GM21447 (cell line): Measurements from ENCODE around the gene PAK4.
"Not testable (repeated sequence)": the region's sequence is repeated elsewhere in the genome, so short reads cannot be mapped to it uniquely, and the experiment has no call there.

Source experiments
- ATAC-seq: cut with Tn5 transposase; IDR thresholded peaks from one replicate; pipeline ENCODE4 v1.9.1; 2021; ENCODE audit not compliant: unreplicated experiment

Gene PAK4

DNA sequence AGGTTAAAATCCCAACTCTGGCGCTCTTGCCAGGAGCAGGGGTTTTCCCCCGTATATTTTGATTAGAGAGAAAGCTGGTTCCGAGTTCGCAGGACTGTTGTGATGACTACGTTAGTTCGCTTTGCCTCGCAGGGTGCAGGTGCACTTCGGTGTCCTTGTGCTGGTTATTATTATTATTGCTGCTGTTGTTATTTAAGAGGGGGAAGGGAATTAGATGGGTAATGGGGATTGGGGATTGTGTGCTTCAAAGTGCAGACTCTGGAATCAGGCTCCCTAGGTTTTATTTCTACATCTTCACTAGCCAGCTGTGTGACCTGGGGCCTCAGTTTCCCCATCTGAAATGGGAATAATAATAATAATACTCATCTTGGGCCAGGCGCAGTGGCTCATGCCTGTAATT is 26.2 kb upstream of the PAK4 start:
- ATAC-seq, result no peak

DNA sequence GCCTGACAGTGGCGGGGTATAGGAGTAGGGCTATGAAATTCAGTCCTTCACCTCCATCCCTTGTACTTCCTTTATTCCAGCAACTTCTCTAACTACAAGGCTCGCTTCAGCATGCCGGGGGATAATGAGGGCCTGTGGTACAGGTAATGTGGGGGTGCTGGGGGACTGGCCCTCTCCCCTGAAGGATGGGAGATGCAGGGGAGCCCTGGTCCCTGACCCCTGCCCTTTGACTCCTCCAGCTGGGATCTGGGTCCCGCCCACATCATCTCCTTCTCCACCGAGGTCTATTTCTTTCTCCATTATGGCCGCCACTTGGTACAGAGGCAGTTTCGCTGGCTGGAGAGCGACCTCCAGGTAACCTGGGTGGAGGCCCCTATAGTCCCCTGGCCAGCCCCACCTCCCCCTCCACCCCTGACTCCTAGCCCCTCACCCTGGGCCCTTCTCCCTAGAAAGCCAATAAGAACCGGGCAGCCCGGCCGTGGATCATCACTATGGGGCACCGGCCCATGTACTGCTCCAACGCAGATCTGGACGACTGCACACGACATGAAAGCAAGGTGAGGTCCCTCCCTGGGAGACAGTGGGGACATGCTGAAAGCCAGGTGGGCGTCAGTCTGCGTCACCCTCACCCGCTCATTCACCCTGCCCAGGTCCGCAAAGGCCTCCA is 25.0 kb upstream of the PAK4 start:
- no peak for ATAC-seq

DNA sequence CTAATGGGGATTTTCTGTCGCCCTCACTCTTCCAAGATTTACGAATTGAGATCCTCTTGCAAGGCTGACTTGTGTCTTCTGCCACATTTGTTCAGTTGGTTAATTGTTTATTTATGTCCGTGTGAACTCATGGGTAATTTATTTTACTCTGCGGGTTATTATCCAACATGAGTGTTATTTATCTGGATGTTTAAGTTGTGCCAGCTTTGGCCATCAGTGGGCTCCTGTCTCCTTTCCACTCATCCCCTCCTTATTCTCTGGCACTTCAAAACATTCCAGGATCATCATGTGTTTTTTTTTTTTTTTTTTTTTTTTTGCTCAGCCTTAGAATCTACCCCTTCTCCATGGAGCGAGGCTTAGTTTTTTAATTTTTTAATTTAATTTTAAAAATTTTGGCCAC is 22.4 kb upstream of the PAK4 start:
- no peak for ATAC-seq

DNA sequence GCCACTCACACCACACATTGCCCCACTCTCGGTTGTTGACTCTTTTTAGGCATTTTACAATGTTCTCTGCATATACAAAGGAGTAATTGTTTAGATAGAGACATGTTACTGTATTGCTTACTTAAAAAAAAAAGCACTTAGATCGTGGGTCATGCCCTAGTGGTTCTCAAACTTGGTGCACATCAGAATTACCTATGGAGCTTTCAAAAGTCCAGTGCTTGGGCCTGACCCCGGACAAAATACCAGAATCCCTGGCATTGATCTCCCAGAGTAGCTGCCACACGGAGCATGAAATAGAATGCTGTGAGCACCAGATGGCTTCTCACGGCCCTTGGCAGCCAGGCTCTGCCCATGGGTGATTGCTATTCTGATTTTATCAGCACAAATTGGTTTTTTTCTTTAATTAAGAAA is 21.4 kb upstream of the PAK4 start:
- no peak for ATAC-seq

DNA sequence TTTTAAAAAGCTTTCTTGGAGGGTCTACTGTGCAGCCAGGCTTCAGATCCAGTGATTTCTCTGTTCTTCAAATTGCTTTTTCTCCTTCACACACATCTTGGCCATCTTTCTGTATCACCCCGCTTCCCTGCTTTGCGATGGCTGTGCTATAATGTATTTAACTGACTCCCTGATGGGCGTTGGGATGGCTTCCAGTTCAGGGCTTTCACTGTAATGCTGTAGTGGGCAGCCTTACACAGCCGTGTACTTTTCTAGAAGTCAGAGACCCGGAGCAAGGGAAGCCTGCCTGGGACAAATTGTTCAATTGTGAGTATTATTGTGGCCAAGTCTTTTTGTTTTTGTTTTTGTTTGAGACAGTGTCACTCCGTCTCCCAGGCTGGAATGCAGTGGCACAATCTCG is 19.4 kb upstream of the PAK4 start:
- ATAC-seq, result no peak

DNA sequence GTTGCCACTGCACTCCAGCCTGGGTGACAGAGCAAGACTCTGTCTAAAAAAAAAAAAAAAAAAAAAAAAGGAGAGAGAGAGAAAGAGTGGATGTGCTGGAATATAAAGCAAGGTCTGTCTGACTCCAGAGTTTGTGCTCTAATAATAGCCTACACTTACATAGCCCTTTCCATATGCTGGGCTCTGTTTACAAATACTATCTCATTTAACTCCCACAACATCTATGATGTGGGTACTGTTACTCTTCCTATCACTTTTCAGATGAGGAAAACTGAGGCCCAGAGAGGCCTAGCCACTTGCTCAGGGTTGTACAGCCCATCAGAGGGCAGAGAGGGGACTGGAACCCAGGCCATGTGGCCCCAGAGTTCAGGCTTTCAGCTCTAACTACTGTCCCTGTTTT is 15.9 kb upstream of the PAK4 start:
- no peak for ATAC-seq

DNA sequence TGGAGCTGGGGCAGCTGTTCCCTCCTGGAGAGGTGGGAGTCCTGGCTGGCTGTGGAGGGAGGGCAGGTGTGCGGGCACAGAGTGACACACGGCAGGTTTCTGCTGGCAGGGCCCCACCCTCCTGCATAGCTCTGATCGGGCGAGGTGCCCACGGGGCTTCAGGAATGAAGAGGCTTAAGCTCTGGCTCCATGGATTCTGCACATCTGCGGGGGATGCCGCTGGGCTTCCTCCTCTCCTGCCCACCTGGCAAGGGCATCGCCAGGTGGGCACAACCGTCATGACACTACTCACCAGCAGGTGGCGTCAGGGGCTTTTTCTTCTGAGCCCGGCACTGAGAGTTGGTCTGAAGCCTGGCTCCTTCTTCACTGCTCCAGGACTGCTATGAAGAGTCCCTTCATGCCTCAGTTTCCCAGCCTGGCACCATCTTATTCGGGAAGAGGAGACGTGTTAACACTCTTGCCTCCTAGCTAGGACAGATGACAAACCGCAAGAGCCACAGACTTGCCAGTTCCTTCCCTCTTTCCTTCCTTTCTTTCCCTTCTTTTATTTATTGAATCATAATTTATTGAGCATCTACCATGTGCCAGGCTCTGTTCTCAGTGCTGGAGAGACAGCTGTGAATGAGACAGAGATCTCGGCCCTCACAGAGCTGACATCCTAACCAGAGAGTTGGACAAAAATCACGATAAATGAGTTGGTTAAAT is 15.2 kb upstream of the PAK4 start:
- no peak for ATAC-seq

DNA sequence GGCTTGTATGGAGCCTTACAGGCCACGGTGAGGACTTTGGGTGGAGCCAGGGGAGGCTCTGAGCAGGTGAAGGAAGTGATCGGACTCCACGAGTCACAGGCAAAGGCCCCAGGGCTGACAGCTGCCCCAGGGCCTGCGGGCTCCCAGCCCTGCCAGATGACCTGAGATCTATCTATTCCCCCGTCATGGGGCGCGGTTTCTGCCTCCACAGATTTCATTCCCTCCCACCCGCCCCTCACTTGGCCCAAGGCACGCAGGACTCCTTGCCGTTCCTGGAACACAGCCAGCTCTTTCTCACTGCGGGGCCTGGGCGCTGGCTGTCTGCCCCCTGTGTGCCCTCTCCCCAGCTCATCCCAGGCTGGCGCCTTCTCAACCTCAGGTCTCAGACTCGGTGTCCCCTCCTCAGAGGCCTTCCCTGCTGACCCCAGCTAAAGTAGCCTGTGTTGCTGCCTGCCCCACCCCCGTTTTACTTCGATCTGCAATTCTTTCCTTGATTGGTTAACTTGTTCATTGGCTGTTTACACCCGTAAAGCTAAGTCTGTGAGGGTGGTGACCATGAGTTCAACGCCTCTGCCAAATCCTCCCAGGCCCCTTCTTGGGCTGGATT is 13.9 kb upstream of the PAK4 start:
- ATAC-seq, result no peak

DNA sequence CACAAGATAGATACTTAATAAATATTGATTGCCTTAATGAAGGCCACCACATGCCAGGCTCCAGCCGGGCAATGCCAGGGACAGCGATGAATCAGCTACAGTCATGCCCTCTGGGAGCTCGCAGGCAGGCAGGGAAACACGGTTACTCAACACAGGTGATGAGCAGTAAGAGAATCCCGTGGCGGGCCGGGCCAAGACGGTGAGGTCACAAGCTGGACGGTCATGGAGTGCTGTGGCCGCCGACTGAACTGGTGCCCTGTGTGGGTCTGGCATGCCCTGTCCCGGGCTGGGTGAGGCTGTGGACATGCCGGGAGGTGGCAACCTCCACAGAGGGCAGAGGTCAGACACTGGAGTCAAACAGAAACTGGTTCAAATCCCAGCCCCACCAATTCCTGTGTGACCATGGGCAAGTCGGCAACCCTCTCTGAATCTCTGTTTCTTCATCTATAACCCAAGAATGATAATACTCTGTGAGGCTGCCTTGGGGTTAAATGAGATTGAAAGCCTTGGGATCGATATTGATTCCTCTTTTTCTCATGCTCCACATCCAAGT is 13.2 kb upstream of the PAK4 start:
- no peak for ATAC-seq

DNA sequence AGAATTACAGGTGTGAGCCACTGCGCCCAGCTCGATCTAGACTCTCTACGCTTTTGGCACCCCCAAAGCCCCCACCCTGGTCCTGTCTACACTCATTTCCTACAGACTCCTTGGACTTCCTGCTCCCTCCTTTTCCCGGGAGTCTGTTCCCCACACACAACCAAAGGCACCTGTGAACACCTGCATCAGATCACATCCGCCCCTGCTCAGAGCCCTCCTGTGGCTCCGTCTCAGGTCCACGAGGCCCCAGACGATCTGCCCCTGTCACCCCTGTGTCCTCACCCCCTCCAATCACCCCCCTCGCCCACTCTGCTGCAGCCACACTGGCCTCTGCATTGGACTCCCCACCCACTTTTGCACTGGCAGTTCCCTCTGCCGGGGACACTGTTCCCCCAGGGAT is 12.4 kb upstream of the PAK4 start:
- ATAC-seq, result no peak

DNA sequence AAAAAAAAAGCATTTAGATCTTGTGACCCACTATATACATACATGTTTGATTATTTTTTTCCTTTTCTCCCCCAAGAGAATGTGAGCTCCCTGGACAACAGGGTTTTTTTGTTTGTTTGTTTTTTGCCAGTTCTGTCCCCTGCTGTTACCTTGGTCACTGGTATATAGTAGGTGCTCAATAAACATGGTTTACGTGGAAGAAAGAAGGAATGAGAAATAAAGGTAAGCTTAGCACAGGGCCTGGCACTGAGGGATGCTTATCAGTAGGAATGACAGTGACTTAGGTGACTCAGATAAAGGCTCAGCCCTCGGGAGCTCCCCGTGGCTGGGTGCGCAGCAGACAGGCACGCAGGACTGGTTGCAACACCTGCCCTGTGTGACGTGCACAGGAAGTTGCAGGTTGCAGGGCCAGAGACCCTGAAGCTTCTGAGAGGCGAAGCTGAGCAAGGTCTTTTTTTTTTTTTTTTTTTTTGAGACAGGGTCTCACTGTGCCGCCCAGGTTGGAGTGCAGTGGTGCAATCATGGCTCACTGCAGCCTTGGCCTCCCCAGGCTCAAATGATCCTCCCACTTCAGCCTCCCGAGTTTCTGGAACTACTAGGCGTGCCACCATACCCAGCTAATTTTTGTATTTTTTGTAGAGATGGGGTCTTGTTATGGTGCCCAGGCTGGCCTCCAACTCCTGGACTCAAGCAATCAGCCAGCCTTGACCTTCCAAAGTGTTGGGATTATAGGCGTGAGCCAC is 10.3 kb upstream of the PAK4 start:
- ATAC-seq, result no peak

DNA sequence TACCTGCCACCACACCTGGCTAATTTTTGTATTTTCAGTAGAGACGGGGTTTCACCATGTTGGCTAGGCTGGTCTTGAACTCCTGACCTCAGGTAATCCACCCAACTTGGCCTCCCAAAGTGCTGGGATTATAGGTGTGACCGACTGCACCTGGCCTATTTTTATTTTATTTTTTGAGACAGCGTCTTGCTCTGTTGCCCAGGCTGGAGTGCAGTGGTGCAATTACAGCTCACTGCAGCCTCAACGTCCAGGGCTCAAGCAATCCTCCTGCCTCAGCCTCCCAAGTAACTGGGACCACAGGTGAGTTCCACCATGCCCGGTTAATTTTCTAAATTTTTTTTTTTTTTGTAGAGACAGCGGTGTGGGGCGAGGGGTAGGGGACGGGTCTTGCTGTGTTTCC is 8.6 kb upstream of the PAK4 start:
- ATAC-seq, result not testable (repeated sequence)

DNA sequence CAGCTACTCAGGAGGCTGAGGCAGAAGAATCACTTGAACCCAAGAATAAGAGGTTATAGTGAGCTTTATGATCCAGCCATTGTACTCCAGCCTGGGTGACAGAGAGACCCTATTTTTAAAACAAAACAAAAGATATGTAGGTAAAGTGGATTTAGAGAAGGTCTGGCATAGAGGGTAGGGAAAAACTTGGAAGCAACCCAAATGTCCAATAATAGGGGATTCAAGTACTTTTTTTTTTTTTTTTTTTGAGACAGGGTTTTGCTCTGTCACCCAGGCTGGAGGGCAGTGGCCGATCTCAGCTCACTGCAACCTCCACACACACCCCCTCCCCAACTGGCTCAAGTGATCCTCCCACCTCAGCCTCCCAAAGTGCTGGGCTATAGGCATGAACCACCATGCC is 5.8 kb upstream of the PAK4 start:
- no peak for ATAC-seq

DNA sequence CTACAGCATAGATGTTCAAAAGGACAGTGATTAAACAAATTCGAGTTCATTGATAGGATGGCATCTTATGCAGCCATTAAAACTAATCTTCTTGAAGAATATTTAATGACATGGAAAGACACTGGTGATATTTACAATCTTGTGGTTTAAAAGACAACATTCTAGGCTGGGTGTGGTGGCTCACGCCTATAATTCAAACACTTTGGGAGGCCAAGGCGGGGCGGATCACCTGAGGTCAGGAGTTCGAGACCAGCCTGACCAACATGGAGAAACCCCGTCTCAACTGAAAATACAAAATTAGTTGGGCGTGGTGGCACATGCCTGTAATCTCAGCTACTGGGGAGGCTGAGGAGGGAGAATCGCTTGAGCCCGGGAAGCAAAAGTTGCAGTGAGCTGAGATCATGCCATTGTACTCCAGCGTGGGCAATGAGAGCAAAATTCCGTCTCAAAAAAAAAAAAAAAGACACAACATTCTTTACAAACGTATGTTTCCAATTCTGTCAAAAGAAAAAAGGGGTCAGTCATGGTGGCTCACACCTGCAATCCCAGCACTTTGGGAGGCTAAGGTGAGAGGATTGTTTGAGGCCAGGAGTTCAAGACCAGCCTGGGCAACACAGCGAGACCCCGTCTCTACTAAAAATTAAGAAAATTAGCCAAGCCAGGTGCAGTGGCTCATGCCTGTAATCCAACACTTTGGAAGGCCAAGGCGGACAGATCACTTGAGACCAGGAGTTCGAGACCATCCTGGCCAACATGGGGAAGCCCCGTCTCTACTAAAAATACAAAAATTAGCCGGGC is 2.5 kb upstream of the PAK4 start:
- ATAC-seq, result no peak

DNA sequence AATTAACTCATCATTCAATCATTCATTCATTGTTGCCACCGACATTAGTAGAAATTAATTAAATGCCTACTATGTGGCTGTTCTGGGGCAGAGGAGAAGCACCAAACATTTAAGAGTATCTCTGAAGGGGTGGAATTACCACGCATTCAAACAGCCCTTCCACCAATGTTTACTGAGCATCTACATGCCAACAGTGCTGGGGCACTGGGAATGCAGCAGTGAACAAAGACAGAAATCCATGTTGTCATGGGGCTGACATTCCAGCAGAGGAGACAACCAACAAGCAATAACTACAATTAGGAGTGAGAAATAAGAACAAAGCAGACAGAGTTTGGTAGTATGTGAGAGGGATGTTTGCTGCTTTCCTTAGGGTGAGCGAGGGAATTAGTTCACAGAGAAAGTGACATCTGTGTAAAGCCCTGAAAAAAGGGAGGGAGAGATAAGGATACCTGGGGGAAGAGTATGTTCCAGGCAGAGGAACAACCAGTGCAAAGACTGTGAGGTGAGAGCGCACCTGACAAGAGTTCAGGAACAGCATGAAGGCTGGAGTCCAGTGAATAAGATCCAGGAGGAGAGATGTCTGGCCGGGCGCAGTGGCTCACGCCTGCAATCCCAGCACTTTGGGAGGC is 1.3 kb upstream of the PAK4 start:
- no peak for ATAC-seq

DNA sequence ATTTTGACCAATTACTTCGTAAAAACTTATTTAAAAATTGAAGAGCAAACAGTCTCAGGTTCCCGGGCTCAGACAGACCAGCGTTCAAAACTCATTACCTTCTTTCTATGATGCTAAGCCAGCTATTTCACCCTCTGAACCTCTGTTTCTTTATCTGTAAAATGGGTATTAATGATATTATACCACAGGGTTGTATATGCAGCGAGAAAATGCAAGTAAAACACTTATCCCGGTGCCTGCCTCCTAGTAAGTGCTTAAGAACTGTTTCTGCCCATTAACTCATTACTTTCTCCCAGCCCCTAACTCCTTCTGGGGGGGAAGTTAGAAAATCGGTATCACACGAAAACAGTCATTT is 410 bp upstream of the PAK4 start:
- peak; percentile 3 for ATAC-seq

DNA sequence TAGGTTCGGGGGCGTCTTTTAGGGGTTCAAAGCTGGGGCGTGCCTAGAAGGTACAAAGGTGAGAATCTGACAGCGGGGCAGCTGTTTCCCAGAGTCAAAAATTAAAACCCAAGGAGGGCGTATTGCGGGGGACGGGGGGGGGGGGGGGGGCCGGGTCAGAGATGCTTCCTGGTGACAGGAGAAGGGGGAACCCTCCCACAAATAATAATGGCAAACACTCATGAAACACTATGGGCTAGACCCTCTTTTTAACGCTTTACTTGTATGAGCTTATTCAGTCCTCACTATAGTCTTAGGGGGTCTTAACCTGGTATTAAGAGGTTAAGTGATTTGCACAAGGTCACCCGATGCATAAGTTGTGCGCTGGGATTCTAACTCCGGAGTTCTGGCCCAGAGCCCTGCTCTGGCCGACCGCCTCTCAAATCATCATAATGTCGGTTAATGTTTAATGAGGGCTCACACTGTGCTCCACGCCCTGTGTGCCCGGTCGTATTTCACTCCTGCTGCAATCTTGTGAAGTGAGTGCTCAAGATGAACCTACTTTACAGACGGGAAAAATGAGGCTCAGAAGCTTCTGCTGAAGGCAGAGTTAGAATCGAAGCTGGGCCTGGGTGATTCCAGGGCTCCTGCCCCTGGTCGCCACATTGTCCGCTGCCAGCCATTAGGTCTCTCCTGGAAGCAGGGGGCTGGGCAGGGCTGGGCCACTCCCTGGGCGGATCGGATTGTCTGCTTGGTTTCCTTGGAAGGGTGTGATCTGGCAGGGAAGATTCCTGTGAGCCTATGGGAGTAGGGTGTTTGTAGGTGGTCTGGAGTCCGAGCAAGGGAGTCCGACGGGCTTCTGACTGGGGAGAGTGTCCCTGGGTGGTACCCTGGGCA is 964 bp downstream of the PAK4 start:
- no peak for ATAC-seq

DNA sequence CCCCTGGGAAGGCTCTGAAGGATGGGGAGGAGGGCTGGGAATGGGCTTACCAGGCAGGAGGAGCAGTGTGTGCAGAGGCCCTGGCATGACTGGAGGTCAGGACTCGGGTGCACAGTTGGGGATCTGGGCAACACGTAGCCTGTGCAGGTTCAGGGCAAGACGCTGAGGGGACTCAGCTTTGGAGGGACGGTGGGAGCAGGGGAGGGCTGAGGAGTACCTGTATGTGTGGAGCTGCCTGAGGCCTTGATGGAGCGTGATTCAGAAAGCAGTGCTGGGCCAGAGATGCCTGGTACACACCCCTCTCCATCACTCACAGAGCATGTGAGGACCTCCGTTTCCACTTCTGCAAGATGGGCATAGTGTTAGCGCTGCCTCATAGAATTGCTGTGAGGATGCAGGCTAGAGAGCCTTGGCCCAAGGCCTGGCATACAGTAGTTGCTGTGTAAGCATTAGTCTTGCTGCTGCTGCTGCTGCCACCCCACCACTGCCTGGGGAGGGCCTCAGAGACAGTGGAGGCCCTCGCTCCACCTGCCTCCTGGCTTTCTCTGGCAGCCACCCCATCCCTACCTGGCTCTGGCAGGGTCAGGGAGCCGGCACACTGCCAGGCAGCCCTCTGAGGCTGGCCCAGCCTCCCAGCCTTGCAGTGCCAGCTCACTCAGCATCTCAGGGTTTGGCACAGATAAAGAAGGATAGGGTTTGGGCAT is 2.4 kb downstream of the PAK4 start:
- no peak for ATAC-seq
